PC-3 (cell line): ENCODE results near the gene IL17REL.

Experiments used
- CTCF ChIP-seq: fragments of 300-600 bp; sonication (generic); conservative IDR thresholded peaks from 2 replicates; pipeline ENCODE4 v1.5.1; 2017; ENCODE audit warnings: antibody characterized with exemption, low read depth, mild to moderate bottlenecking, low read length
- EZH2 ChIP-seq: fragments of 300-600 bp; sonication (generic); IDR thresholded peaks from one replicate; pipeline ENCODE4 v1.6.1; 2017; ENCODE audit warnings: antibody characterized with exemption, mild to moderate bottlenecking, low read length; ENCODE audit not compliant: unreplicated experiment
- EZH2phosphoT487 ChIP-seq: fragments of 300-600 bp; sonication (generic); IDR thresholded peaks from 2 replicates; pipeline ENCODE4 v1.6.1; 2018; ENCODE audit warnings: mild to moderate bottlenecking, antibody characterized with exemption, low read length, borderline replicate concordance

- peak; percentile 71 for TF ChIP-seq CTCF
- no peak for TF ChIP-seq EZH2
- TF ChIP-seq EZH2phosphoT487 = no peak
These were observed 32.8 kb downstream of the IL17REL start for GRCh38 chr22:49979587-49980264.
